Peyer's patch (tissue), 4 donors: ENCODE data around the gene LSM4. TPM values are rescaled to one million over a fixed set of nuclear protein-coding genes. Genes with fewer than 3 reads are reported as not detected.
A peak's percentile ranks its signal among the peaks of the same experiment; 100 is the strongest.

ENCODE experiments used
- DNase-seq, 3 donors: peaks; one replicate each; pipeline ENCODE4 v3.0.0-alpha.2; 2017 to 2019
- H3K27ac ChIP-seq, 4 donors: fragments of 200-600 bp; sonication (generic); one replicate each; pipeline ENCODE4 v1.5.1; 2016 to 2019
- H3K27me3 ChIP-seq, 2 donors: fragments of 200-600 bp; sonication (generic); one replicate each; pipeline ENCODE4 v1.5.1; 2019
- H3K36me3 ChIP-seq, 3 donors: fragments of 200-600 bp; sonication (generic); one replicate each; pipeline ENCODE4 v1.5.1; 2016 to 2019
- H3K4me1 ChIP-seq, 4 donors: fragments of 200-600 bp; sonication (generic); one replicate each; pipeline ENCODE4 v1.5.1; 2016 to 2019
- H3K4me3 ChIP-seq, 4 donors: fragments of 200-600 bp; sonication (generic); 1 replicate in 3 of 4; 2 replicates in 1 of 4; pipeline ENCODE4 v1.5.1; 2016 to 2019; ENCODE audit warnings: mild to moderate bottlenecking in 1 of 4
- H3K9me3 ChIP-seq, 4 donors: fragments of 200-600 bp; sonication (generic); one replicate each; pipeline ENCODE4 v1.5.1; 2016 to 2019; ENCODE audit warnings: mild to moderate bottlenecking in 1 of 4
- POLR2A ChIP-seq, 2 donors: fragments of 450-650 bp; IDR thresholded peaks; one replicate each; pipeline ENCODE4 v1.5.1; 2017; ENCODE audit warnings: antibody characterized with exemption in 2 of 2, mild to moderate bottlenecking in 2 of 2, moderate library complexity in 2 of 2
- total RNA-seq, 4 donors: library from RNA; depleted of rRNA; stranded (reverse); fragments of >200 nt; gene quantifications; one replicate each; pipeline ENCODE4 v1.1.0, GENCODE V29; 2016
- TF ChIP-seq, protein P1 (sequence below), 6 experiments: fragments of 450-650 bp in 4 of 6; fragments of 200-600 bp in 2 of 6; sonication (generic) in 1 of 6; IDR thresholded peaks; one replicate each; pipeline ENCODE4 v1.5.1; 2017 to 2019; ENCODE audit warnings: antibody characterized with exemption in 6 of 6, mild to moderate bottlenecking in 3 of 6, moderate library complexity in 1 of 6

The LSM4 gene
- total RNA-seq, 4 donors from 2014 or later: 102 to 193 (median 178) TPM

DNA sequence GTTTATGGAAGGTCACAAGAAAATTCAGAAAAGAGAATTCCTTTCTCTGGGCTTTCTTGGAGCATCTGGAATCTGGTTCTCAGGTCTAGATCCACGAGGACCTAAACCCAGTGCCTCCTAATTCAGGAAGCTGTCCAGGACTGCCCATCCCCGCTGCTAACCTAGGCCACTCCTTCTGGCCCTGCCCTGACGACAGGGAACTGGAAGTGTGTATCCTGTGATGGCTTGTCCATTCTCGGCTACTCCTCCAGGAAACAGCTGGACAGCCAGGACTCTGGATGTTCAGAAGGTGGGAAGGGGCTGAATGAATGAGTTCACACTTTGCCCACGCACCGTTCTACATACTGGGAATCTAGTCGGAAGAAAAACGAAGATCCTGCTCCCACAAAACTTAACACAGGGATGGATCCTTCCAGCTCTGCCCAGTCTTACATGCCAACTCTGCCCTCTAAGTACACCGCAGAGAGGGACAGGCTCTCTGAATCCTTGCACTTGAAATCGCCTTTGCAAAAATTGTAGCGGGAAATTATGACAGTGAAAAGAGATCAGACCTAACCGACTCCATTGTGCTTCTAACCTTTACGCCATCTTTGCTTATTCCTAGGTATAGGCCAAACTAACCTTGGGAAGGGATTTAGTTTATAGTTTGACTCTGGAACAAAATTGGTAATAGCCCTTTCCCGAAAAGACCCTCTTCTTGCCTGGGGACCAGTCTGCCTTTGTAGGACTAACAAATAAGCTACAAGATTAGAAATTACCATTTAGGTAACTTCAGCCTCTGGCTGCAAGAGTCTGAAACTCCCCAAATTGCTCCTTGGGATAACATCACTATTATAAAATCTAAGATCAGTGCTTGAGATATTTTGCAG lies 1.8 kb downstream of the LSM4 start:
- peak; percentile 80 to 91 for TF ChIP-seq POLR2A (IDR thresholded peaks at IDR 0.05)
- TF ChIP-seq, protein P1, sequence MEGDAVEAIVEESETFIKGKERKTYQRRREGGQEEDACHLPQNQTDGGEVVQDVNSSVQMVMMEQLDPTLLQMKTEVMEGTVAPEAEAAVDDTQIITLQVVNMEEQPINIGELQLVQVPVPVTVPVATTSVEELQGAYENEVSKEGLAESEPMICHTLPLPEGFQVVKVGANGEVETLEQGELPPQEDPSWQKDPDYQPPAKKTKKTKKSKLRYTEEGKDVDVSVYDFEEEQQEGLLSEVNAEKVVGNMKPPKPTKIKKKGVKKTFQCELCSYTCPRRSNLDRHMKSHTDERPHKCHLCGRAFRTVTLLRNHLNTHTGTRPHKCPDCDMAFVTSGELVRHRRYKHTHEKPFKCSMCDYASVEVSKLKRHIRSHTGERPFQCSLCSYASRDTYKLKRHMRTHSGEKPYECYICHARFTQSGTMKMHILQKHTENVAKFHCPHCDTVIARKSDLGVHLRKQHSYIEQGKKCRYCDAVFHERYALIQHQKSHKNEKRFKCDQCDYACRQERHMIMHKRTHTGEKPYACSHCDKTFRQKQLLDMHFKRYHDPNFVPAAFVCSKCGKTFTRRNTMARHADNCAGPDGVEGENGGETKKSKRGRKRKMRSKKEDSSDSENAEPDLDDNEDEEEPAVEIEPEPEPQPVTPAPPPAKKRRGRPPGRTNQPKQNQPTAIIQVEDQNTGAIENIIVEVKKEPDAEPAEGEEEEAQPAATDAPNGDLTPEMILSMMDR (IDR thresholded peaks at IDR 0.05): no peak
- DNase-seq: peak in 2 of 3 donors; percentile 84 to 86
- H3K4me1 ChIP-seq: peaks cover 16 to 65% (median 39%) of the 10 kb centered on the region in 4 donors
- peak overlapping the region in 2 of 4 donors; percentile 67 to 77 for H3K4me3 ChIP-seq
- H3K27me3 ChIP-seq: no peaks in the 10 kb centered on the region
- H3K36me3 ChIP-seq: no peaks in the 10 kb centered on the region
- peak overlapping the region; percentile 88 to 97 (median 94) for H3K27ac ChIP-seq
- H3K9me3 ChIP-seq: no peaks in the 10 kb centered on the region

DNA sequence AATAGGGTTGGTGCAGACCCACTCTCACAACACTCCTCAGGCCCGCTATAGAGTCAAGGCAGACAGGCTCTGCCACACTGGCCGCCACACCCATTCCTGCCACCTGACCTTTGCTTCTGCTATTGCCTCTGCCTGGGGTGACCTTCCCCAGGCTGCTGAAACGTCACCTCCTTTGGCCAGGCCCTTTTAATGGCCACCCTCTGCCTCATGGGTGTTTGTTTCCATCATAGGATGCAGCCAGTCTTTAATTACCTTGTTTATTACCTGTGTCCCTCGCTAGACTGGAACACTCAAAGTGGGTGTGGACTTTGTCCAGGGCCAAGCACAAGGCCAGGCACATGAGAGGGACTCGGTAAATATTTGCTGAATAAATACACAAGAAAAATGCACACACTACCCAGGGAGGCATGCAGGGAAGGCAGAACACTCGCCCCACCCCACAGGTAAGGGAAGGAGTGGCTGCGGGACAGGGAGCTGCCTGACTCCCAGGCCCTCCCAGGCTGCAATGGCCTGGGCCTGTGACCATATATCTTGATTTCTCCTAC lies 3.2 kb downstream of the LSM4 start:
- Histone ChIP-seq H3K36me3 (no peaks in the 10 kb centered on the region), H3K9me3 (no peaks in the 10 kb centered on the region), H3K27ac (peak overlapping the region; percentile 14 to 97 (median 94)), H3K4me1 (peaks cover 16 to 65% (median 39%) of the 10 kb centered on the region in 4 donors), H3K4me3 (peak overlapping the region in 2 of 4 donors; percentile 22 to 23), H3K27me3 (no peaks in the 10 kb centered on the region)
- peak in 2 of 3 donors; percentile 90 for DNase-seq
- TF ChIP-seq, protein P1 (IDR thresholded peaks at IDR 0.05): no peak
- TF ChIP-seq POLR2A (IDR thresholded peaks at IDR 0.05): peak; percentile 79 to 92

DNA sequence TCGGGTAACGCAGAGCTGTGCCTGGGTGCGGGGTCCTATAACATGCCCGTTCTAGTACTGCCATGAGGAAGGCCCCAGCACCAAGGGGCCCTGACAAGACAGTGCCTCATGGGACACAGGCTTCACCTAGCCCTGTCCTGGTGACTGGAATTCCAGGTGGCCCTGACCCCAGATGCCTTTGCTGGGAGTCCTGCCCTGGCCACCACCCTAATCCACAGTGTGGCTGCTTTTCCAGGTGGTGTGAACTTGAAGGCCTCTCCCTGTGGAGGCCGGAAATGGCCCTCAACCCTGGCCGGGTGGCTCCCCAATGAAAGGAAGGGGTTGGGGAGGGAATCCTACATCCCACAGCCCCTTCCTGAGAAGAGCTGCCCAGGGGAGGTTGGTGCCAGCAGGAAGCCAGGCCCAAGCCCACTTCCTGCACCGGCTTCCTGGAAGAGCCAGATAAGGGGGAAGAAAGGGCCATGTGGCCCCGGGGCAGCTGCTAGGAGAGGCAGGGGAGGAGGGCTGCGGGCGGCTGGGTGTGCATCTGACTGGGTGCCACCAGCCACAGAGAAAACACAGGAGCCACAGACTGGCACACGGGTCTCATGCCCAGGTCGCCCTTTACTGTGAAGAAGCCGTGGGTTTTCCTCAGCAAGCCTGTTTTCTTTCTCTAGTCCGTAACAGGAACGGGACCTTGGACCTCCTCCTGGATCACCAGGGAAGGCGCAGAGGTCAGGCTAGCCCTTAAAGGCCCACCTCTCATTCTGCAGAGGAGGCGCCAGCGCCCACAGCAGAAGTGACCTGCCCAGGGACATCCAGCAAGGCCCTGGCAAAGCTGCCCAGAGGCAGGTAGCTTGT lies 4.7 kb downstream of the LSM4 start:
- Histone ChIP-seq H3K27me3 (no peaks in the 10 kb centered on the region), H3K36me3 (peaks cover 0 to 6% (median 0%) of the 10 kb centered on the region in 3 donors), H3K27ac (peak overlapping the region; percentile 56 to 97 (median 94)), H3K4me1 (peaks cover 13 to 53% (median 32%) of the 10 kb centered on the region in 4 donors), H3K9me3 (no peaks in the 10 kb centered on the region), H3K4me3 (peak overlapping the region in 2 of 4 donors; percentile 13 to 21)
- peak in 2 of 3 donors; percentile 45 to 76 for DNase-seq
- peak in 1 of 2 donors; percentile 39 for TF ChIP-seq POLR2A (IDR thresholded peaks at IDR 0.05)
- TF ChIP-seq, protein P1 (IDR thresholded peaks at IDR 0.05): no peak

DNA sequence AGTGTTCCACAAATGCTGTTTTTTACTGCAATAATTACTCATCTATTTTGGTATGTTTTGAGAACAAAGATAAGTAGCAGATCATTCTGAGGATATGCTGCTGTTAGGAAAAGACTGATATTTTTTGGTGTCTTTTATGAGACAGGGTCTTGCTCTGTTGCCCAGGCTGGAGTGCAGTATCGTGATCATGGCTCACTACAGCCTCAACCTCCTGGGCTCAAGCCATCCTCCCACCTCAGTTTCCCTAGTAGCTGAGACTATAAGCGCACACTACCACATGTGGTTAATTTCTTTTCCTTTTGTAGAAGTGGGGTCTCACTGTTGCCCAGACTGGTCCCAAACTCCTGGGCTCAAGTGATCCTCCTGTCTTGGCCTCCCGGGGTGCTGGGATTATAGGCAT lies 9.5 kb downstream of the LSM4 start:
- Histone ChIP-seq H3K4me3 (no peak overlapping the region), H3K27me3 (no peaks in the 10 kb centered on the region), H3K27ac (peak overlapping the region in 2 of 4 donors; percentile 85 to 91), H3K4me1 (peaks cover 5 to 47% (median 14%) of the 10 kb centered on the region in 4 donors), H3K36me3 (peaks cover 0 to 35% (median 0%) of the 10 kb centered on the region in 3 donors), H3K9me3 (no peaks in the 10 kb centered on the region)
- no peak for TF ChIP-seq POLR2A (IDR thresholded peaks at IDR 0.05)
- TF ChIP-seq, protein P1 (IDR thresholded peaks at IDR 0.05): no peak
- DNase-seq: no peak

DNA sequence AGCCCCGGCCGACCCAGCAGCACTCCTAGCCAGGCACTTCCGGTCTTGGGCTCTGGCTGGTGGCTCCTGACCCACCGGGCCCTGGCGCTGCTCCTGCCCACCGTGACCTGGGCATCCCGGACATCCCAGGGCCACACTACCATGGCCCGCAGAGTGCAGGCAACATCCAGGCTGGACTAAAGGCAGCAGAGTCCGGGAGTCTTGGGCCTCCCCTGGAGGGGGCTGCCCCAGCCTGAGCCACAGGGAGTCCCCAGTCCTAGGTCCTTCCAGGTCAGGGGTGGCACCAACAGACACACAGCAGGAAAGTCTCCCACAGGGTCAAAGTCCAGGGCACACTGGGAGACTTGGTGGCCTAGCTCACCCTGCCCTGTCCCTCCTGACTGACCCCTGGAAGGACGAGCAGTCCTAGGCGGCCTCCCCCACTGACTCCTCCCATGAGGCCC lies 10.8 kb downstream of the LSM4 start:
- Histone ChIP-seq H3K36me3 (peaks cover 0 to 35% (median 0%) of the 10 kb centered on the region in 3 donors), H3K27ac (peak overlapping the region in 3 of 4 donors; percentile 78 to 91 (median 85)), H3K9me3 (no peaks in the 10 kb centered on the region), H3K4me3 (no peak overlapping the region), H3K27me3 (no peaks in the 10 kb centered on the region), H3K4me1 (peaks cover 0 to 35% (median 8%) of the 10 kb centered on the region in 4 donors)
- DNase-seq: peak in 2 of 3 donors; percentile 73 to 75
- TF ChIP-seq POLR2A (IDR thresholded peaks at IDR 0.05): no peak
- TF ChIP-seq, protein P1 (IDR thresholded peaks at IDR 0.05): no peak
